ENCODE data around the gene GM2A.
A peak's percentile ranks its signal among the peaks of the same experiment; 100 is the strongest.

Gene GM2A

GRCh38 chr5:151252762-151253604 lies at the start of gene GM2A:
Gene GM2A, plus strand, starts transcription at chr5:151253185. Its CDS starts 32 bp downstream, at chr5:151253217.
- peak; percentile 98 for DNase-seq

DNA sequence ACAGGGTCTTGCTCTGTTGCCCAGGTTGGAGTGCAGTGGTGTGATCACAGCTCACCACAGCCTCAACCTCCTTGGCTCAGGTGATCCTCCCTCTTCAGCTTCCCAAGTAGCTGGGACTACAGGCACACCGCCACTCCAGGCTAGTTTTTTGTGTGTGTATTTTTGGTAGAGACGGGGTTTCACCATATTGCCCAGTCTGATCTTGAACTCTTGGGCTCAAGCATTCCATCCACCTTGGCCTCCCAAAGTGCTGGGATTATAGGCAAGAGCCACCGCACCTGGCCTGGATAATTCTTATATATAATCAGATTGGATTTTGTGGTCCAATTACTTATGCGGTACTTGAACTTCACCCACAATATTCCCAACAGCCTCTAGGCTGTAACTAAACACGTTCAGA lies 48.9 kb upstream of the GM2A start:
- DNase-seq, result no peak

DNA sequence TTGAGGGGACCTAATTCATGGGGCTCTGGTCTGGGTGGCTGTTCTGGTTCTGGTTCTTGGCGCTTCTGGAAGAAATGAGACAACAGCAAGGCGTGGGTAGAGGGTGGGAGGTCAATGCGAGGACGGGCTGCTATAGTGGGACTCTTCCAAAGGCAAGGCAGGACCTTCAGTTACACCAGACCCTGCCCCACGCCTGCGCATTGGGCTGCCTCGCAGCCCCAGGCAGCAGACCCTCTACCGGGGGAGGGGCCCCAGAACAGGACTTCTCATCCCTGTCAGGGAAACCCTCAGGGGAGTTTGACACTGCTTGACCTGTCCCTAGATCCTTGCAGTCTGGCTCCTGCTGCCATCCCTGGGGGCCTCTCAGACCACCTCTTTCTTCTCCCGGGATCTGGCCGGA lies 47.6 kb upstream of the GM2A start:
- DNase-seq, result no peak

DNA sequence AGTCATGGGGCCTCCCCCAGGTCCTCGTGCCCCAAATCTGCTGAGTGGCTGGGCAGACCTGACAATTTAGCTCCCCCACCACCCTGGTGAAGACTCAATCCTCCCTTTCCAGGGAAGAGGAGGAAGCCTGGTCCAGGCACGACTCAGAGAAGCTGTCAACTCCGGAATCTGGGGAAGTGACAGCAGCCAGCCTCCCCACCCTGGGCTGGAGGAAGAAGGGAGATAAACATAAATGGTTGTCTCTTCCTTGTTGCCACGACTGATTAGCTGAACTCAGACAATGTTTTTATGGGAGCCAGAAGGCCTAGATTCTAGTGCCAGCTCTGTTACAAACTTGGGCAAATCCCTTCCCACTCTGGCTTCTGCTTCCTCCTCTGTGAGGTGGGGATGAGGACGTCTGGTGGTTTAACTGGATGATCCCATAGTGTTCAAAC lies 44.5 kb upstream of the GM2A start:
- no peak for DNase-seq

GRCh38 chr5:151212406-151212798 lies 40.6 kb upstream of the GM2A start:
- no peak for DNase-seq

- DNase-seq, result peak; percentile 86
Measured at GRCh38 chr5:151213803-151214613, 39.0 kb upstream of the GM2A start.

- no peak for DNase-seq
Measured at GRCh38 chr5:151214614-151215545, 38.1 kb upstream of the GM2A start.

GRCh38 chr5:151215546-151215880 lies 37.5 kb upstream of the GM2A start:
- no peak for DNase-seq

DNA sequence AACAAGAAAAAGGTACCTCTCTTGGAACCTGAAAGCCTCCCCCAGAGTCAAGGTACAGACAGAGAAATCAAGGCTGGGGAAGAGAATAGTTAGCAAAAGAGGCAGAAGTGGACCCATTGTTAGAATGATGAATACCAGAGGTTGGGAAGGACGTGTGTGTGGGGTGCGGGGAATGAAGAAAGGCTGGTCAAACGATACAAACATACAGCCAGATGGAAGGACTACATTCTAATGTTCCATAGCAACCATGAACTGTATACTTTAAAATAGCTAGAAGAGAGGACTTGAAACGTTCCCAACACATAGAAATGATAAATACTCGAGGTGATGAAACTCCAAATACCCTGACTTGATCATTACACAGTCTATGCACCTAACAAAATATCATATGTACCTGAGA lies 36.2 kb upstream of the GM2A start:
- DNase-seq, result no peak

GRCh38 chr5:151218177-151218576 lies 34.8 kb upstream of the GM2A start:
- DNase-seq, result no peak

DNA sequence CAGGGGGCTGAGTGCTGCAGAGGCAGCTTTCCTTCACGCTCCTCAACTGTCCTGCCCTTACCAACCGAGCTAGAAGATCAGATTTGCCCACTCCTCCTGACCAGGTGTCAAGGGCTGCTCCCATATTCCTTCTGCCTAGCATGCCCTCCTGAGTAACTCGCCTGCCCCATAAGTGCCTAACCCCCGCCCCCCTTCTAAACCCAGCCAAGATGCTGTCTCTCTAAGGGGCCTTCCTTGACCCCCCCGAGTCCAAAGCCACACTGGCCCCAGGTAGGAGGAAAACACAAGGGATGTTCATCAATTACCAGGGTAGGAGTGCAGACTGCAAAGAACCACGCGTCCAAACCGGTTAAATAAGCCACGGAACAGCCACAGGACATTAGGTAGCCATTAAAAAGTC lies 33.8 kb upstream of the GM2A start:
- no peak for DNase-seq

- no peak for DNase-seq
Measured at GRCh38 chr5:151219789-151220188, 33.2 kb upstream of the GM2A start.

DNA sequence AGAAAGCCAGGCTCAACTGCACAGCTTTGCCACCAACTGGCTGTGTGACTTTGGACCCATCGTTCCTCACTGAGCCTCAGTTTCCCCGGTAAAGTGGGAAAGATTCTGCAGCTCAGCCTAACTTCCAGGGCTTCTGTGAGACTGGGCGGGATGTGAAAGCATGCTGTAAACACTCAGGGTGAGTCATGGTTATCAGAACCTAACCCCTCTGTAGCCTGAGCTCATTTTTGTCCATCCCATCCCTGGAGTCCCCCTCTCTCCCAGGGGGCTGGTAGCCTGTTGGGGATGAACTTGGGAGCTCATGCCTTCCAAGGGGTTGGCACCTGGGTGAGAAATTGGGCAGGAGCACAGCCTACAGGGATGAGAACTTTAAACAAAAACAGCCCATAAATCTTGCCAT lies 31.4 kb upstream of the GM2A start:
- no peak for DNase-seq

DNA sequence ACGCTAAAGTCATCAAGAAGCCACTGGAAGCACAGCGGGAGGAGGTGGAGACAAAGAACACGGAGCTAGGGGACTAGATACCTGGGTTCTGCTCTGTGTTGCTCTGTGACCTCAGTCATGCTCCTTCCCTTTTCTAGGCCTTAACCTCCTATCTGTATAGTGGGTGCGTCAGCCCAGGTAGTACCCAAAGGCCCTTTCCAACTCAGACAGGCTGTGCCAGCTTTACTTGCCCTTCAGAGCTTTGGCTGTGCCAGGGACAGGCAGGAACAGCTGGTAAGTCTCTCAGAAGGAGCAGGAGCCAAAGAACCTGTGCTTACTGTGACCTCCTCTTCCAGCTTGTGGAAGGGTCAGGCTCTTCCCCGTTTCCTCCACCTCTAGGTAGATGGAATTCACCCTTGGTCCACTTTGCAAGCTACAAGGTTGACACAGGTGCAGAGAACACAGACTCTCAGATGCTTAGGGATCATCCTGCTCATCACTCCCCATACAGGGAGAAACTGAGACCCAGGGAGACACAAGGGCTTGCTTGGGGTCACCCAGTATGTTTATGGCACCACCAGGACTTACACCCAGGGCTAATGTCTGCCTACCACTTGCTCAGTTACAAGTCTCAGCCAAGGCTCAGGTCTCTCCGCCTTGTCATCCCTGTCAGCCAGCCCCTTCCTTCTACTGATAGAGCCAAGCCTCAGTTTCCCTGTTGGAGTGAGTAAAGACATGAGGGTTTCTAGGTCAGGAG lies 30.8 kb upstream of the GM2A start:
- no peak for DNase-seq

GRCh38 chr5:151222790-151223446 lies 30.1 kb upstream of the GM2A start:
- peak; percentile 54 for DNase-seq

GRCh38 chr5:151223447-151224264 lies 29.3 kb upstream of the GM2A start, which contains the start of gene CCDC69:
Gene CCDC69, minus strand, starts transcription at chr5:151224092. Its CDS starts 122 bp downstream, at chr5:151223970.
- DNase-seq, result peak; percentile 46

GRCh38 chr5:151224372-151224771 lies 28.6 kb upstream of the GM2A start:
- DNase-seq, result no peak

DNA sequence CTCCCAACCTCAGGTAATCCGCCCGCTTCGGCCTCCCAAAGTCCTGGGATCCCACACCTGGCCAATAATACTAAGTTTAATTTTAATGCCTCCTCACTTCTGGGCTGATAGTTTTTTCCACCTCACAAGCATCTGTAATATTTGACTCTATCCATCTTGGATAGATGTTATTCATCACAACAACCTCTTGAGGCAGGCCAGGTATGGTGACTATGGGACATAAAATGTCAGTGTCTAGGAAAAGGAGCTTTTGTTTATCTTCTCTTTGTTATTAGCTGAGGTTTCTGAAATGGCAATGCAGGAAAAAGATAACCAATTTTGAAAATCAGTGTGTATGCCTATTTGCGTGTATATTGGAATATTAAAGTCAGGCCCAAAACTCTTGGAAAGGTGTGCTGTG lies 27.9 kb upstream of the GM2A start:
- DNase-seq, result no peak

DNA sequence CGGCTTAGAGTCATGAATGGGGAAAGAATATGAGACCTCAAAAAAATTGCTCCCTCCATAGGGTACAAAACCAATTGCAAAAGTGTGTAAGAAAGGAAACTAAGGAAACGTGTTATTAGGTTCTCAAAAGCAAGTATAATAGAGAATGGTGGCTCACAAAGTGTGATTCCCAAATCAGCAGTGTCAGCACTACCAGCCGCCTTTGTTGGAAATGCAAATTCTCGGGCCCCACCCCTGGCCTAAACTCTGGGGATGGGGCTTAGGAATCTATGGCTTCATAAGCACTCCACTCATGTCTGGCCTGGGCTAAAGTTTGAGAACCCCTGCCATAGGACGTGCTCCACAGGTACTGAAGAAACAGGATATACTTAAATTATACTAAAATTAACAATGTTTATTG lies 27.5 kb upstream of the GM2A start:
- DNase-seq, result no peak

DNA sequence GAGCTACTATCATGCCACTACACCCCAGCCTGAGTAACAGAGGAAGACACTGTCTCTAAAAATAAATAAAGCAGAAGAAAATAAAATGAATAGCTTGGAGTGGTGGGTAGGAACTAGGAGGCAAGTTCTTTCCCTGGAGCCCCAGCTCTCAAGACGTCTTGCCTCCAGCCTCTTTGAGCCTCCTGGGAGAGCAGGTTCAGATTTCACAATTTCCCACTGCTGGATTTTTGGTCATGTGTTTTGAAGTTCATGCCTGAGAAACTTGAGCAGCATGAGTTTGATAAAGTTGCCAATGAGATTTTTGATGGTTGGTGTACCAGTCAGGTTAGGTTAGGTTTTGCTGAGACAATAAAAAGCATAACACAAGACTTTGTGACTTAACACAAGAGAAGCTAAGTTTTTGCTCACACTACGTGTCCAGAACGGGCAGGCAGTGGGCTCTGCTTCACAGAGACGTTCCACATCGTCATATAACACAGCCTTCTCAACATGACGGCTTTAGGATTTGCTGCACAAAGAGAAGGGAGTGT lies 25.0 kb upstream of the GM2A start:
- no peak for DNase-seq

- DNase-seq, result no peak
Measured at GRCh38 chr5:151228986-151229385, 24.0 kb upstream of the GM2A start.

Data from activated effector memory CD4-positive, alpha-beta T cell treated with Interleukin-2 at 50 U/mL for 16 hours (primary cell).